ENCODE measurements around the gene ZNF862. TPM values are rescaled to one million over a fixed set of nuclear protein-coding genes. Genes with fewer than 3 reads are reported as not detected.

The ZNF862 gene
- total RNA-seq, 1 experiment from 2014 or later = 5.7 TPM

- Histone ChIP-seq H3K9me3 (ENCODE audit: low read depth, low read length, poor library complexity, severe bottlenecking) (no peaks in the 10 kb centered on the region), H3K27ac (ENCODE audit: low read depth, low read length, poor library complexity, severe bottlenecking) (no peak overlapping the region), H3K36me3 (ENCODE audit: insufficient read depth, low read length, poor library complexity, severe bottlenecking) (no peaks in the 10 kb centered on the region), H3K27me3 (replicated peaks; ENCODE audit: insufficient read depth, low read depth, low read length, poor library complexity) (no peaks in the 10 kb centered on the region), H3K4me3 (ENCODE audit: low read depth, low read length, poor library complexity, severe bottlenecking) (no peak overlapping the region), H3K4me1 (ENCODE audit: insufficient read depth, low read length, poor library complexity, severe bottlenecking) (no peaks in the 10 kb centered on the region)
- no TSS peak for BruUV-seq (replicated peaks)
- ChIA-PET CTCF (no interaction called here), POLR2A (ENCODE audit: low non-redundant PET) (no interaction called here)
- intact Hi-C loops (cut with micrococcal nuclease; ENCODE audit: unreplicated experiment) = no loop called here
- TF ChIP-seq EZH2 (IDR thresholded peaks at IDR 0.05; ENCODE audit: borderline replicate concordance, low read depth, low read length, poor library complexity, severe bottlenecking) = no peak
- no peak for TF ChIP-seq CTCF (conservative IDR thresholded peaks at IDR 0.05; ENCODE audit: low read depth, low read length)
- no peak for DNase-seq (ENCODE audit: low spot score)
Observed at GRCh38 chr7:149819961-149820340, 18.2 kb upstream of the ZNF862 start.

GRCh38 chr7:149820622-149821190 lies 17.5 kb upstream of the ZNF862 start:
- H3K4me1 ChIP-seq (ENCODE audit: insufficient read depth, low read length, poor library complexity, severe bottlenecking) = no peaks in the 10 kb centered on the region
- H3K4me3 ChIP-seq (ENCODE audit: low read depth, low read length, poor library complexity, severe bottlenecking) = no peak overlapping the region
- H3K36me3 ChIP-seq (ENCODE audit: insufficient read depth, low read length, poor library complexity, severe bottlenecking) = no peaks in the 10 kb centered on the region
- no peaks in the 10 kb centered on the region for H3K27me3 ChIP-seq (replicated peaks; ENCODE audit: insufficient read depth, low read depth, low read length, poor library complexity)
- DNase-seq (ENCODE audit: low spot score) = no peak
- no TSS peak for BruUV-seq (replicated peaks)
- H3K9me3 ChIP-seq (ENCODE audit: low read depth, low read length, poor library complexity, severe bottlenecking) = no peaks in the 10 kb centered on the region
- no peak for TF ChIP-seq EZH2 (IDR thresholded peaks at IDR 0.05; ENCODE audit: borderline replicate concordance, low read depth, low read length, poor library complexity, severe bottlenecking)
- no peak for TF ChIP-seq CTCF (conservative IDR thresholded peaks at IDR 0.05; ENCODE audit: low read depth, low read length)
- CTCF ChIA-PET = no interaction called here
- intact Hi-C loops (cut with micrococcal nuclease; ENCODE audit: unreplicated experiment) = no loop called here
- POLR2A ChIA-PET (ENCODE audit: low non-redundant PET) = no interaction called here
- no peak overlapping the region for H3K27ac ChIP-seq (ENCODE audit: low read depth, low read length, poor library complexity, severe bottlenecking)

GRCh38 chr7:149821191-149822148 lies 16.7 kb upstream of the ZNF862 start:
- intact Hi-C loops (cut with micrococcal nuclease; ENCODE audit: unreplicated experiment) = no loop called here
- CTCF ChIA-PET = no interaction called here
- no peak overlapping the region for H3K27ac ChIP-seq (ENCODE audit: low read depth, low read length, poor library complexity, severe bottlenecking)
- H3K4me1 ChIP-seq (ENCODE audit: insufficient read depth, low read length, poor library complexity, severe bottlenecking) = no peaks in the 10 kb centered on the region
- H3K36me3 ChIP-seq (ENCODE audit: insufficient read depth, low read length, poor library complexity, severe bottlenecking) = no peaks in the 10 kb centered on the region
- no peak for DNase-seq (ENCODE audit: low spot score)
- H3K4me3 ChIP-seq (ENCODE audit: low read depth, low read length, poor library complexity, severe bottlenecking) = no peak overlapping the region
- TF ChIP-seq CTCF (conservative IDR thresholded peaks at IDR 0.05; ENCODE audit: low read depth, low read length) = no peak
- TF ChIP-seq EZH2 (IDR thresholded peaks at IDR 0.05; ENCODE audit: borderline replicate concordance, low read depth, low read length, poor library complexity, severe bottlenecking) = no peak
- BruUV-seq (replicated peaks) = no TSS peak
- no peaks in the 10 kb centered on the region for H3K9me3 ChIP-seq (ENCODE audit: low read depth, low read length, poor library complexity, severe bottlenecking)
- no peaks in the 10 kb centered on the region for H3K27me3 ChIP-seq (replicated peaks; ENCODE audit: insufficient read depth, low read depth, low read length, poor library complexity)
- POLR2A ChIA-PET (ENCODE audit: low non-redundant PET) = no interaction called here
